Neutrophil (primary cell): ENCODE results near the gene EPN2.

ENCODE experiments used
- H3K27ac ChIP-seq: fragments of 200-600 bp; sonication (generic); 2 replicates; pipeline ENCODE4 v1.5.1; 2016; ENCODE audit warnings: mild to moderate bottlenecking, moderate library complexity
- H3K27me3 ChIP-seq: fragments of 200-600 bp; sonication (generic); 2 replicates; pipeline ENCODE4 v1.6.0; 2016; ENCODE audit warnings: mild to moderate bottlenecking
- H3K36me3 ChIP-seq: fragments of 200-600 bp; sonication (generic); 2 replicates; pipeline ENCODE4 v1.5.1; 2017
- H3K4me1 ChIP-seq, 2 experiments: fragments of 200-600 bp in 1 of 2; sonication (generic) in 1 of 2; 1 replicate in 1 of 2; 2 replicates in 1 of 2; pipeline versions ENCODE4 v1.5.1 to v1.6.1; 2013 to 2016; ENCODE audit warnings: low read depth in 1 of 2, low read length in 1 of 2, mild to moderate bottlenecking in 1 of 2, moderate library complexity in 1 of 2; ENCODE audit not compliant: control insufficient read depth in 1 of 2, insufficient read depth in 1 of 2
- H3K4me3 ChIP-seq, 2 experiments: fragments of 200-600 bp in 1 of 2; sonication (generic) in 1 of 2; 1 replicate in 1 of 2; 2 replicates in 1 of 2; pipeline ENCODE4 v1.5.1; 2013 to 2016; ENCODE audit warnings: low read depth in 1 of 2, low read length in 1 of 2, mild to moderate bottlenecking in 1 of 2, moderate library complexity in 1 of 2
- H3K9me3 ChIP-seq: fragments of 200-600 bp; sonication (generic); 2 replicates; pipeline ENCODE4 v1.5.1; 2016
- TF ChIP-seq, protein P1 (sequence below): fragments of 200-600 bp; sonication (generic); IDR thresholded peaks from 2 replicates; pipeline ENCODE4 v1.5.1; 2016; ENCODE audit warnings: antibody characterized with exemption

Gene EPN2

DNA sequence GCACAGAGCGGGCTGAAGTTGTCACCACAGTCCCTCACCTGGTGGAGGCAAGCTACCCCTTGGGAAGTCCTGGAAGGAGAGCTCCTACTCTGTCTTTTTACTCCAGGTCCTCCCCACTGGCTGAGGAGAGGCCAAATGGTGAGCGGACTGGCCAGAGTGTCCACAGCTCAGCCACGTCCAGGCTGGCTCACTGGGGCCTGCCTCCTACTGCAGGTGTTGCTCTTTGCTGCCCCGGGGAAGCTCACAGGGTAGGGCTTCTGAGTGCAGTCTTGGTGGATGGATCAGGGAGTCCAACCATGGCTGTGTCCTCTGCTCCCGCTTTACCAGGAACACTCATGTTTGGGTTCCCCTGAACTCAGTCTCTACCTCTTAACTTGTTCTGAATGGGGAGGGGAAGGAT is 122.7 kb downstream of the EPN2 start:
- peaks cover 27% of the 10 kb centered on the region for H3K27me3 ChIP-seq
- H3K4me1 ChIP-seq: peaks cover 7 to 15% of the 10 kb centered on the region in 2 experiments
- H3K27ac ChIP-seq: no peak overlapping the region
- H3K36me3 ChIP-seq: no peaks in the 10 kb centered on the region
- TF ChIP-seq, protein P1, sequence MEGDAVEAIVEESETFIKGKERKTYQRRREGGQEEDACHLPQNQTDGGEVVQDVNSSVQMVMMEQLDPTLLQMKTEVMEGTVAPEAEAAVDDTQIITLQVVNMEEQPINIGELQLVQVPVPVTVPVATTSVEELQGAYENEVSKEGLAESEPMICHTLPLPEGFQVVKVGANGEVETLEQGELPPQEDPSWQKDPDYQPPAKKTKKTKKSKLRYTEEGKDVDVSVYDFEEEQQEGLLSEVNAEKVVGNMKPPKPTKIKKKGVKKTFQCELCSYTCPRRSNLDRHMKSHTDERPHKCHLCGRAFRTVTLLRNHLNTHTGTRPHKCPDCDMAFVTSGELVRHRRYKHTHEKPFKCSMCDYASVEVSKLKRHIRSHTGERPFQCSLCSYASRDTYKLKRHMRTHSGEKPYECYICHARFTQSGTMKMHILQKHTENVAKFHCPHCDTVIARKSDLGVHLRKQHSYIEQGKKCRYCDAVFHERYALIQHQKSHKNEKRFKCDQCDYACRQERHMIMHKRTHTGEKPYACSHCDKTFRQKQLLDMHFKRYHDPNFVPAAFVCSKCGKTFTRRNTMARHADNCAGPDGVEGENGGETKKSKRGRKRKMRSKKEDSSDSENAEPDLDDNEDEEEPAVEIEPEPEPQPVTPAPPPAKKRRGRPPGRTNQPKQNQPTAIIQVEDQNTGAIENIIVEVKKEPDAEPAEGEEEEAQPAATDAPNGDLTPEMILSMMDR: no peak
- H3K9me3 ChIP-seq: no peaks in the 10 kb centered on the region
- no peak overlapping the region for H3K4me3 ChIP-seq

DNA sequence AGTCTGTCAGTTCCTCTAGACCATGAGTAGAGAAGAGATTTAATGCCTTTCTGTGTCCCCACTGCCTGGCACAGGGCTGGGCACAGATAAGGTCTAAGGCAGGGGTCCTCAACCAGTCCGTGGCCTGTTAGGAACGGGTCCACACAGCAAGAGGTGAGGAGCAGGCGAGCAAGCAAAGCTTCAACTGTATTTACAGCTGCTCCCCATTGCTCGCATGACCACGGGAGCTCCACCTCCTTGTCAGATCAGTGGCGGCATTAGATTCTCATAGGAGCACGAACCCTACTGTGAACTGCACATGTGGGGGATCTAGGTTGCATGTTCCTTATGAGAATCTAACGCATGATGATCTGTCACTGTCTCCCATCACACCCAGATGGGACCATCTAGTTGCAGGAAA is 123.6 kb downstream of the EPN2 start:
- TF ChIP-seq, protein P1: no peak
- Histone ChIP-seq H3K27me3 (peaks cover 27% of the 10 kb centered on the region), H3K9me3 (no peaks in the 10 kb centered on the region), H3K4me1 (peaks cover 7 to 15% of the 10 kb centered on the region in 2 experiments), H3K36me3 (no peaks in the 10 kb centered on the region), H3K4me3 (no peak overlapping the region), H3K27ac (no peak overlapping the region)

DNA sequence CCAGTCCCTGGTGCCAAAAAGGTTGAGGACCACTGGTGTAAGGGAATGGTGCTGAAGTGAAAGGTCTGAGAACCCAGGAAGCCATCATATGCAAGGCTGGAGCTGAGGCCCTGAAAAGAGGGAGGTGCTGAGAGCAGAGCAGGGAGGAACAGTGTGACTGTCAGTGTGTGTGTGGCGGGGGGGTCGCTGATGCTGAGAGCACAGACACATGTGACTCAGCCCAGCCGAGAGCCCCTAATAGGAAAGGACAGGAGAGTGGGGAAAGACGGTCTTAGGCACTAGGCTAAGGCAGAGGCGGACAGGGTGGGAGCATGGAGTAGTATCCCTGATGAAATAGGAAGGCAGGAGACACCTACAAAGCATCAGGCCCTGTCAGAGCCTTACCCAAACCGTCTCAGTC is 124.2 kb downstream of the EPN2 start:
- Histone ChIP-seq H3K4me1 (peaks cover 7 to 15% of the 10 kb centered on the region in 2 experiments), H3K4me3 (no peak overlapping the region), H3K9me3 (no peaks in the 10 kb centered on the region), H3K27me3 (peaks cover 27% of the 10 kb centered on the region), H3K27ac (no peak overlapping the region), H3K36me3 (no peaks in the 10 kb centered on the region)
- TF ChIP-seq, protein P1: no peak

DNA sequence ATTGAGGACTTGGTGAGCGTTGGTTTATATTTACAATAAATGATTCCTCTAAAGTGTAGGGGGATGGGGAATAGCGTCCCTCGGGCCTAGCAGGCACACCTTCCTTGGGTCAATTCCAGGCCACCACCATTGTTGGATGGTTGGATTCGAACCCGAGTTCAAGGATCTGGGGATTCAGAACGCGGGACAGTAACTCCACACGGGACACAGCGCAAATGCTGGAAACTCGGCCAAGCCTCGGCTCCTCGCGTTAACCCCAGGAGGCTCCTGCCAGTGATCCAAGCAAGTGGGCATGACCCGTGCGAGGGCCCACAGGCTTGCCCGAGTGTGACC is 124.7 kb downstream of the EPN2 start:
- Histone ChIP-seq H3K27me3 (peaks cover 27% of the 10 kb centered on the region), H3K36me3 (no peaks in the 10 kb centered on the region), H3K4me3 (peak overlapping the region; percentile 83 to 92), H3K27ac (no peak overlapping the region), H3K4me1 (peaks cover 7 to 15% of the 10 kb centered on the region in 2 experiments), H3K9me3 (no peaks in the 10 kb centered on the region)
- TF ChIP-seq, protein P1: no peak

GRCh38 chr17:19362277-19363113 is 125.3 kb downstream of the EPN2 start, which contains the start of gene B9D1:
Gene B9D1, minus strand, starts transcription at chr17:19362723. Its CDS starts 154 bp downstream, at chr17:19362569.
- Histone ChIP-seq H3K27me3 (peaks cover 27% of the 10 kb centered on the region), H3K27ac (peak within 1 kb of the TSS; percentile 46), H3K9me3 (no peaks in the 10 kb centered on the region), H3K36me3 (no peaks in the 10 kb centered on the region), H3K4me1 (peaks cover 7 to 15% of the 10 kb centered on the region in 2 experiments), H3K4me3 (peak within 1 kb of the TSS; percentile 83 to 92)
- TF ChIP-seq, protein P1: peak; percentile 97
